Fibroblast of gingiva (primary cell): ENCODE data around the gene MS4A1.
"Not testable (repeated sequence)": the region's sequence is repeated elsewhere in the genome, so short reads cannot be mapped to it uniquely, and the experiment has no call there.

Experiments used
- DNase-seq: peaks from one replicate; pipeline ENCODE4 v3.0.0-alpha.2; 2011; ENCODE audit warnings: low read depth

Gene MS4A1

DNA sequence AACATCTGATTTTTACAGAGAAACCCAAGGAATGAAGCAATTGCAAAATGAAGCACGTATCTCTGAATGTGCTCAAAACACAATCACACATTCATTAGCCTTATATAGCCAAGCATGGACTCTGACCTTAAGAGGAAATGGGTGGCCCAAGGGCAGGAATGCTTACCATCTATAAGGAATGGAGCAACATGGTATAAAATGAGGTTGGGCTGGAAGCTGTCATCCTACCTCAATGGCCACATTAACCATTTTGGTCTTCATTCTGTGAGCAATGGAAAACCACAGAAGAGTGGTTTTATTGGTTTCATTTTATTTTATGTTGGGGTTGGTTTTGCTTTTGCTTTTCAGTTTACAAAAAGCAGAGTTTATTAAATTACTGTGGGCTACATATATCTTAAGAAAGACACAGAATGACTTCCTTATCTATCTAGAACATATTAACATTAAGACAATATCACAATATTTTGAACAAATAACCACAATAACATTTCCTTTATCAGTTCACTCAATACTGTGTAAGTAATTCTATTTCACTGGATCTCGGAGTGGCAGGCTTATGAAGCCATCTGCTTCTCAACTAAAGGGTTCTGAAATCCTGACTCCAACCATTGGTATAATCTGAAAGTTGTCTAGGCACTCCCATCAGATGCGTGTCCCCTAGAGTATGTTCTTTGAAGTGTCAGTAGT lies 48.7 kb downstream of the MS4A1 start:
- DNase-seq = no peak

DNA sequence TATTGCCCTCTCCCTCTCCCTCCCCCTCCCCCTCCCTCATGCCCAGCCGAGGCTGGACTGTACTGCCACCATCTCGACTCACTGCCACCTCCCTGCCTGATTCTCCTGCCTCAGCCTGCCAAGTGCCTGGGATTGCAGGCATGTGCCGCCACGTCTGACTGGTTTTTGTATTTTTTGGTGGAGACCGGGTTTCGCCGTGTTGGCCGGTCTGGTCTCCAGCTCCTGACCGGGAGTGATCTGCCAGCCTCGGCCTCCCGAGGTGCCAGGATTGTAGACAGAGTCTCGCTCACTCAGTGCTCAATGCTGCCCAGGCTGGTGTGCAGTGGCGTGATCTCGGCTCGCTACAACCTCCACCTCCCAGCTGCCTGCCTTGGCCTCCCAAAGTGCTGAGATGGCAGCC lies 54.0 kb downstream of the MS4A1 start:
- not testable (repeated sequence) for DNase-seq

DNA sequence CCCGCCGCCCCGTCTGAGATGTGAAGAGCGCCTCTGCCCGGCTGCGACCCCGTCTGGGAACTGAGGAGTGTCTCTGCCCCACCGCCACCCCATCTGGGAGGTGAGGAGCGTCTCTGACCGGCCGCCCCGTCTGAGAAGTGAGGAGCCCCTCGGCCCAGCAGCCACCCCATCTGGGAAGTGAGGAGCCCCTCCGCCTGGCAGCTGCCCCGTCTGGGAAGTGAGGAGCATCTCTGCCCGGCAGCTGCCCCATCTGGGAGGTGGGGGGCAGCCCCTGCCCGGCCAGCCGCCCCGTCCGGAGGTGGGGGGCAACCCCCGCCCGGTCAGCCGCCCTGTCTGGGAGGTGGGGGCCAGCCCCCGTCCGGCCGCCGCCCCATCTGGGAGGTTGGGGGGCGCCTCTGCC lies 54.6 kb downstream of the MS4A1 start:
- DNase-seq = not testable (repeated sequence)

DNA sequence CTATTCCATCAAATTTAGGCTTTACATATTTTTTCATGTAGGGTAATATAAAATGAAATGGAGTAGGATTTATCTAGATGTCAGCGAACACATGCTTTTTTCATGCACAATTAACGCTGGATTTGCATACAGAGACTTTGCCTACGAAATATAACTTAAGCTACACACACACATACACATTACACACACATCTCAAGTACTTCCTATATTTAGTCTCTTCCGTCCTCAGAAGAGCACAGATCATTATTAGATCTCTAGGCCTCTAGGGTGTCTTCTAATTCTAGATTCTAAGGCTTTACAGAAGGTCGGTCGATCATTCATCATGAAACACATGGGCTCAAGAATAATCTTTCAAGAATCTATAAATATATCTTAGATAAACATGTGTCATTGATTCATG lies 55.7 kb downstream of the MS4A1 start:
- no peak for DNase-seq

DNA sequence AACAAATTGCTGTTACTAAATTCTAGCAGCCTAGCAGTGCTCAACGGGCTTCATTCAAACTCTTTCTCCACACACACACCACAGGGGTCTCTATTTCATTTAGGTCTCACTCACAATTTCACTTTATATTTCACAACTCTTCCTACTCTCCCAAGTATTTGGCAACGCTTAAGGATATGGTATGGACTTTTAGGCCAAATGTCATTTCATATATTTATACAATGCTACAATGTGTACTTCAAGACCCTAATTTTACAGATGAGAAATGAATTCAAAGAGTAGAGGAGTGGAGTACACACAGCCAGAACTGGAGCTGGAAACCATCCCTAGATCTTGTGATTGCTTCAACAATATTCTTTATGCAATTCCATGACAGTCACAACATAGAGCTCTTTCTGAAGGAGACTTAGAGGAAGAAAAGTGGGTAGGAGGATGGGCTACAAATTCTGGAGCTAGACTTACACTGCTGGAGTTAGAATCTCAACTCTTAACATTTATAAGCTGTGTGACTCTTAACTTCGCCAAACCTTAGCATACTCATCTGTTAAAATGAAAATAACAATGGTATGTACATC lies 57.1 kb downstream of the MS4A1 start:
- no peak for DNase-seq

DNA sequence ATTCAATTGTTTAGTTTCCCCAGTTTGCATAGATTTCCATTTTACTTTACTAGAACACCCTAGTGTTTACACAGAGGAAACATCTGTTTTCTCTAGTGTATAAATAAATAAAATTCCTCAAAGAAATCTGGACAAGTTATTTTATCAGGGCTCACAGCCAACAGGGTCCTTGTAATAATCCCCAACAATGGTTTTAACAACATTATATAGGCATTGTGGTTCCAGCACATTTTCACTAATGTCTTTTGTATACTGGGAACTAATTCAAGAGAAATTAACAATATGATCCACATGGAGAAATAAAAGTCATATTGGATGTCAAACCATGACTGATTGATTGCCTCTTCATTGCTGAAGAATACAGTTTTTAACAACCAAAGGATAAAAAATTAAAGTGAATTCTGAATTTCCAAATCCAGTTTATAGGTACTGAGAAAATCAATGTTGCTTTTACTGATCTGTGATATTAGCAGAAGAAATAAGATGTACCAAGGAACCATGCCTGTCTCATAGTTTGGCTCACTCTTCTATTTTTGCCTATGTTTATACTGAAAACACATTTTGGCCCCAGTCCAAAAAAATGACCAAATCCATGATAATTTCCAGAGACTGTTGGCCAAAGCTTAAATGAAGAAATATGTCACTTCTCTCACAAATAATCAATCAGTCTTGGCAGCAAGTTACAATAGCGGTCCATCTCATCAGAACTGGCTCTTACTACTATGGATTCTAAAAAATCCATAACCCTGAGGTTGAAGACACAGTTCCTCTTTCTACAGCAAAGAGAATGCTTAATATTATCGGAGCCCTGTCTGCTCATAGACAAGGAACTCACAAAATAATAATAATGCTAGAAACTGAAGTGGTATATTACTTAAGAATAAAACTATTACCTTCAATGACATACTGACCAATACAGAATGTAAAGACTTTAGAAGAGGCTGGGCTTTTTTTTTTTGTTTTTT lies 58.1 kb downstream of the MS4A1 start:
- no peak for DNase-seq

DNA sequence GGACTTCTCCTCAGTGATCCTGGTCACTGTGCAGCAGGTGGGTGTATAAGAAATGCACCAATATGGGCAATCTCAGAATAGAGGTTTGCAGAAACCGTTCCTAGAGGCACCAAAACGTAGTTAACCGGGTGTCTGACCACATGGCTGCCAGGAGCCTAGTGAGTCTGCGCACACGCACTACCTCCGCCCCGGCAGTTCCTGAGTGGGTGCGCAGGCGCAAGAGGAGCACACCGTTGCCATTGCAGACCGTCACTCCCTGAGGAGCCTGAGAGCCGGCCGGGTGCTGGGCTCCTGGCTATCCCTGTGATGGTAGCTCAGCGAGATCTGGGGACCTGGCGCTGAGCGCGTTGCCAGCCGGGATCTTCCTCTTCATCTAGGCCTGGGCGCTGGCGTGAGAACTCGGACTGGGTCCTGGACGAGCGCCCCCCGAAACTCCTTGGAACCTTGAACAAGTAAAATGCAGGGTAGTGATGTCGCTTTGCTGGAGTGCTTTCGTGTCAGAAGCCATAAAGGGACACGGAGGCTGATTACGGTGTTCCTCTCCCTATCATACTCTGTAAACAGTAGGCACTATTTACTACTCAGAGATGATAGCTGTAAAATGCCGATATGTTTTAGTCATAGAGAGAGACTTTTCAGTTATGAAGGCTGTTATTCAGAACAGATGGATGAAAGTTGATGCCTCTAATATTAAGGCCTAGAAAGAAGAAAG lies 59.7 kb downstream of the MS4A1 start, which contains the start of gene MS4A13:
Gene MS4A13 (plus strand): TSS at position 249 of the 712 bp plus-strand sequence. CDS start 2,692 bp downstream, outside the sequence.
- DNase-seq = no peak
